ENCODE data around the gene PIK3R3.

DNA sequence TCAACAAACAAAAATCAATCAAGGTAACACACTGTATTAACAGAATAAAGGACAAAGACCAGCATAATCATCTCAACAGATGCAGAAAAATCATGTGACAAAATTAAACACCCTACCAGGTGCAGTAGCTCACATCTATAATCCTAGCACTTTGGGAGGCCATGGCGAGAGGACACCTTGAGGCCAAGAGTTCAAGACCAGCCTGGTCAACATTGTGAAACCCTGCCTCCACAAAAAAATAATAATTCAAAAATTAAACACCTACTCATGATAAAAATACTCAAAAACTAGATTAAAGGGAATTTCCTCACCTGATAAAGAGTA lies 35.3 kb downstream of the PIK3R3 start:
- TF ChIP-seq POLR2AphosphoS5 (IDR thresholded peaks at IDR 0.05; ENCODE audit: low read depth, low read length) (no peak), CTCF (IDR thresholded peaks at IDR 0.05) (no peak), TCF7L2 (IDR thresholded peaks at IDR 0.05; ENCODE audit: low read depth, low read length) (no peak)
- TF ChIP-seq, protein P1, sequence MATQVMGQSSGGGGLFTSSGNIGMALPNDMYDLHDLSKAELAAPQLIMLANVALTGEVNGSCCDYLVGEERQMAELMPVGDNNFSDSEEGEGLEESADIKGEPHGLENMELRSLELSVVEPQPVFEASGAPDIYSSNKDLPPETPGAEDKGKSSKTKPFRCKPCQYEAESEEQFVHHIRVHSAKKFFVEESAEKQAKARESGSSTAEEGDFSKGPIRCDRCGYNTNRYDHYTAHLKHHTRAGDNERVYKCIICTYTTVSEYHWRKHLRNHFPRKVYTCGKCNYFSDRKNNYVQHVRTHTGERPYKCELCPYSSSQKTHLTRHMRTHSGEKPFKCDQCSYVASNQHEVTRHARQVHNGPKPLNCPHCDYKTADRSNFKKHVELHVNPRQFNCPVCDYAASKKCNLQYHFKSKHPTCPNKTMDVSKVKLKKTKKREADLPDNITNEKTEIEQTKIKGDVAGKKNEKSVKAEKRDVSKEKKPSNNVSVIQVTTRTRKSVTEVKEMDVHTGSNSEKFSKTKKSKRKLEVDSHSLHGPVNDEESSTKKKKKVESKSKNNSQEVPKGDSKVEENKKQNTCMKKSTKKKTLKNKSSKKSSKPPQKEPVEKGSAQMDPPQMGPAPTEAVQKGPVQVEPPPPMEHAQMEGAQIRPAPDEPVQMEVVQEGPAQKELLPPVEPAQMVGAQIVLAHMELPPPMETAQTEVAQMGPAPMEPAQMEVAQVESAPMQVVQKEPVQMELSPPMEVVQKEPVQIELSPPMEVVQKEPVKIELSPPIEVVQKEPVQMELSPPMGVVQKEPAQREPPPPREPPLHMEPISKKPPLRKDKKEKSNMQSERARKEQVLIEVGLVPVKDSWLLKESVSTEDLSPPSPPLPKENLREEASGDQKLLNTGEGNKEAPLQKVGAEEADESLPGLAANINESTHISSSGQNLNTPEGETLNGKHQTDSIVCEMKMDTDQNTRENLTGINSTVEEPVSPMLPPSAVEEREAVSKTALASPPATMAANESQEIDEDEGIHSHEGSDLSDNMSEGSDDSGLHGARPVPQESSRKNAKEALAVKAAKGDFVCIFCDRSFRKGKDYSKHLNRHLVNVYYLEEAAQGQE (IDR thresholded peaks at IDR 0.05; ENCODE audit: insufficient read depth in 1 of 2, low read depth in 2 of 2, low read length in 1 of 2), result no peak

Measured in Panc1 (cell line).